ENCODE results near the gene KLHL2.

DNA sequence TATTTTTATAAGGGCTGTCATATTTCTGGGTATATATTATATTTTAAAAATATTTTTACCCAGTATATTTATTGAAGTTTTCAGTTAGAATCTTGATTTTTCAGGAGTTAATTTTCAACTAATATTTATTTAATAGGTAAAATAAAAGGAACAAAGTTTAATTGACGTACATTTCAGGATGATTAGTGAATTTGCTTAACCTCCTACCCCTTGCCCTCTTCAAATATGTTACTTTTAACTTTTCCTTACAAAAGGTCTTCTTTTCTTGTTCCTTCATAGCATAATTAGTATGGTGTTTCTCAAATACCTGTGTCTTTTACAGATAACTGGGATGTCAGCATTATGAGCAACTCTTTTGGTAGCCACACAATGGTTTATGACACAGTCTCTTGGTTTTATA is 95.3 kb downstream of the KLHL2 start:
- TF ChIP-seq POLR2AphosphoS5 (IDR thresholded peaks at IDR 0.05; ENCODE audit: low read depth) (no peak), ZNF331 (CRISPR knock-in tag; IDR thresholded peaks at IDR 0.05; ENCODE audit: low read depth) (no peak)

All from GM23338 (cell line).